LHCN-M2 (cell line): ENCODE measurements around the gene CFAP99. TPM values are rescaled to one million over a fixed set of nuclear protein-coding genes. Genes with fewer than 3 reads are reported as not detected.
"Not testable (repeated sequence)": the region's sequence is repeated elsewhere in the genome, so short reads cannot be mapped to it uniquely, and the experiment has no call there.

Source experiments
- DNase-seq: peaks from one replicate; pipeline ENCODE4 v3.0.0-alpha.2; 2012; ENCODE audit warnings: low read depth
- total RNA-seq: library from RNA; depleted of rRNA; stranded (reverse); fragments of >200 nt; gene quantifications from 2 replicates; pipeline ENCODE4 v1.2.3, GENCODE V29; 2014

Gene CFAP99
- total RNA-seq, 1 experiment from 2014 or later: not detected

DNA sequence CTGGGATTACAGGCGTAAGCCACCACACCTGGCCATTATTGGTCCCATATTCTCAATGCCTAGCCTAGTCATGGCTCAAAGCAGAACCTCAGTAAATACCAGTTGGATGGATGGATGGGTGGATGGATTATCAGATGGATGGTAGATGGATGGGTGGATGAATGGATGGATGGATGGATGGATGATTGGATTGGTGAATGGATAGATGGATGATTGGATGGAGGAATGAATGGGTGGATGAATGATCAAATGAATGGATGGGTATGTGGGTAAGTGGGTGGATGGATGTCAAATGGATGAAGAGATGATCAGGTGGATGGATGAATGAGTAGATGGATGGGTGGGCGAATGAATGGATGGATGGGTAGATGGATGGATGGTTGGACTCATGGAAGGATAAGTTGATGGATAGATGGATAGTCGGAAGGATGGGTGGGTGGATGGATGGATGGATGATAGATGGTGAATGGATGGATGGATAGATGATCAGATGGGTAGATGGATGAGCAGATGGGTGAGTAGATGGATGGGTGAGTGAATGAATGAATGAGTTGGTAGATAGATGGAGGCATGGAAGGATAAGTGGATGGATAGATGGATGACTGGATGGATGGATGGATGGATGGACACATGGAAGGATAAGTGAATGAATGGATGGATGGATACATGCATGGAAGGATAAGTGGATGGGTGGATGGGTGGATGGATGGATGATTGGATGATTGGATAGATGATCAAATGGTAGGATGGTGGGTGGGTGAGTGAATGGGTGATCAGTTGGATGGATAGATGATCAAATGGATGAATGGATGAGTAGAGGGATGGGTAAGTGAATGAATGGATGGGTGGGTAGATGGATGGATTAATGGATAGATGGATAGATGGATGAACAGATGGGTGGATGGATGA is 28.2 kb downstream of the CFAP99 start:
- DNase-seq: no peak

GRCh38 chr4:2448589-2448988 is 29.8 kb downstream of the CFAP99 start:
- no peak for DNase-seq

- no peak for DNase-seq
These were observed 30.3 kb downstream of the CFAP99 start for GRCh38 chr4:2449051-2449450.

- no peak for DNase-seq
These were observed 31.0 kb downstream of the CFAP99 start for GRCh38 chr4:2449511-2450392.

DNA sequence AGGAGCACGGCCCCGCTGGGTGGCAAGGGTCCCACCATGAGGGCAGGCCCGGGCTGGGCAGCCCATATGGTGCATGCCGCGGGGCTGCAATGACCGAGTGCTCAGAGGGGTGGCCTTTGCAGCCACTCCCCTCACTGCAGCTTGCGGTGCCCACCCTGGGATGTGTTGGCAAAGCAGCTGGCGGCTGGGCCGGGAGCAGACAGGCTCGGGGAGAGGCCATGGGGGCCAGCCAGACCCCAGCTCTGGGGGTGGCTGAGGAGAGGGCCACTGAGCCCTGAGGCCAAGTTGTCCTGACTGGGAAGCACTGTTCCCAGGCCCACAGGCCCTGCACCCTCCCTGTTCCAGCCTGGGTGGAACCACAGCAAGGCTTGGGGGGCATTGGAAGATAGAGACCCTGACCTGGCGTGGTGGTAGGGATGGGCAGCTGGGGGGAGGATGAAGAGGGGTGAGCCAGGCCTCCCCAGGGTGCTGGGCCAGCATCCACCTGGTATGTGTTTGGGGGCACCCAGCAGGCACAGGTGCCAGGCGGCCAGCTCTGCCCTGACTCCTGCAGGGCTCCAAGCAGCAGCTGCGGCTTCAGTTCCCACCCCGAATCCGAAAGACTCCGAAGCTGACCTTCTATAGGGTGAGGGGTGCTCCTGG is 31.8 kb downstream of the CFAP99 start:
- DNase-seq: no peak

DNA sequence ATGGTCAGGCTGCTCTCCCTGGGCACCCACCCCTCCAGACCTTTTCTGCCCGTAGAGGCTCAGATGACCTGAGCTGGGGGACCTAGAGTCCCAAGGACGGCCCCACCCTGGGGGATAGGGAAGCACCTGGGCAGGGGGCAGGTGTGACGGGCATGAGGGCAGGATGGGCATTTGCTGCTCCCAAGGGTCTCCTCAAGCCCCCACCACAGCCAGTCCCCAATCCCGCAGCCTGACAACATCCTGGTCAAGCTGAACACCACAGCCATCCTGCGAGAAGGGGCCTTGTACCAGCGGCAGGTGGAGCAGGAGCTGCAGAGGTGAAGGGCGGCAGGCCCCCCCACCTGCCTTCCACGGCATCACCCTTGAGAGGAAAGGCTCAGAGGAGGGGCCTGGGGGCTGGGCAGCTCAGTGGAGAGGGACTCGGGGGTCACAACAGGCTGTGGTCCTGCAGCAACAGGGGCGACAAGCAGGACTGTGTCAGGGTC is 32.3 kb downstream of the CFAP99 start:
- DNase-seq: no peak

DNA sequence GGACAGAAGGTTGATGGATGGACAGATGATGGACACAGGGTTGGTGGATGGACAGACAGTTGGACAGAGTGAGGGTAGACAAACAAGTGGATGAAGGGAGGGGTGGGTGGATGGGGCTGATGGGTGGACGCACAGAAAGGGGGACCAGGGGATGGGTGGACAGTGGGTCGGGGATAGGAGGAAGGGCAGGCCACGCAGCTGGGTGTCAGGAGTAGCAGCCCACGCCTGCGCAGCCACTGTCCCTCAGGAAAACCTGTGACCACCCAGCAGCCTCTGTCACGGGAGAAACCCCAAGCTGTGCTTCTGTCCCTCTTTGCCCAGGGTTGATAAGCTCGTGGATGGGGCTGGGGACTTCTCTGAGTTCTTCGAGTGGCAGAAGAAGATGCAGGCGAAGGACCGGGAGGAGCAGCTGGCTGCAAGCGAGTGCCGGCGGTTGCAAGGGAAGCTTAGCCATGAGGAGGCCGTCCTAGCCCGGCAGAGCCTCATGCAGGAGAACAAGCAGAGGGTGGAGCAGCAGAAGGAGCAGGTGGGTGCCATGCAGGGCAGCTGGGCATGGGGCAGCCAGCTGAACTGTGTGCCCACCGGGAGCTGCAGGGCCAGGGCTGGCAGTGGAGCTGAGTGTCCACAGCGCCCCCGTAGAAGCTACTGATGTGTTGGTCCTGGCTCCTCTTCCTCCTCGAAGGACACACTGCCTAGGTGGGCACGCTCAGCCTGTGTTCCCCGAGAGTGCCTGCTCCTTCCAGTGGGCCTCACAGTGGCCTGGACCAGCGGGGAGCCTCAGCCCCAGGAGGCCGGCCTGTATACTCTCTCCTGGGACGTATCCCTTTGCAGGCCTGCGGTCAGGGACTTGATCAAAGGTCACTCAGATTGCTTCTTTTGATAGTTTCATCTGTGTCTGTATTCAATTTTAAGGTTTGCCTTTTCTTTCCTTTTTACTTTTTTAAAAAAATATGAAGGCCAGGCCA is 33.3 kb downstream of the CFAP99 start:
- no peak for DNase-seq

GRCh38 chr4:2457481-2458295 is 38.9 kb downstream of the CFAP99 start:
- DNase-seq: no peak

DNA sequence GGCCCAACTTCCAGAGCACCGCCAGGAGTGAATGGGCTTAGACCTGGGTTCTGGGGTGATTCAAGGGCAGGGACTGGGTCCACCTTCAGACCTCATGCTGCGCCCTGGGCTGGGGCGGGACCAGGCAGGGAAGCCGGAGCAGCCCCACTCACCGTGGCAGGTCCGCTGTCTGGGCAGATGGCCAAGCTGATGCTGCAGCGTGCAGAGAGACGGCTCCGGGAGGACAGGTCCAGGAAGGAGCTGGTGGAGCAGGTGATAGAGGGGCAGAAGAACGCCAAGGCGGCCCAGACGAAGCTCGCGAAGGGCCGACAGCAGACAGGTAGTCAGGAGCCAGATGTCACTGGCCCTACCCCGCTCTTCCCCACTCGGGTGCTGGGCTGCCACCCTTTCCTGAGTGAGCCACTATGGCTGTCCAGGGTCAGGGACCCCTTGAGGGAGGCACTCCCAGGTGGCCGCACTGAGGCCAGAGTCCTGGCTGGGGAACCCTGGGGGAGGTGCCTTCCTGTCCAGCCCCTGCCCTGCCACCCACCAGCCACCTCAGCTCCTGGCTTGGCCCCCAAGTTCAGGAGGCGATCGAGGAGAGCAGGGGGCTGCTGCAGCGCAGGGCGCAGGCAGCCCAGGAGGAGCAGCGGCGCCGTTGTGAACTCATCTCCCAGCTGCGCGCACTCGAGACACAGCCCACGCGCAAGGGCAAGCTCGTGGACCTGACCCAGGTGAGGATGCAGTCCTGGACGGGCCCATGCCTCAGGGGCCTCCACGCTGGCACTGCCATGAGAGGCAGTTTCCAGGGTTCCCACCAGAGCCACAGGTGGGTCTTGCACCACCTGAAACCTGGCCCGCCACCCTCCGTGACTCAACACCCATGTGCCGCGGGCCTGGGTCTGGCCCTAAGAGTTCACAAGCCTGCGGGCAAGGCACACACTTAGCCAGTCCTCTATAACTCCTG is 40.1 kb downstream of the CFAP99 start:
- no peak for DNase-seq

GRCh38 chr4:2459589-2460349 is 41.0 kb downstream of the CFAP99 start:
- DNase-seq: no peak

DNA sequence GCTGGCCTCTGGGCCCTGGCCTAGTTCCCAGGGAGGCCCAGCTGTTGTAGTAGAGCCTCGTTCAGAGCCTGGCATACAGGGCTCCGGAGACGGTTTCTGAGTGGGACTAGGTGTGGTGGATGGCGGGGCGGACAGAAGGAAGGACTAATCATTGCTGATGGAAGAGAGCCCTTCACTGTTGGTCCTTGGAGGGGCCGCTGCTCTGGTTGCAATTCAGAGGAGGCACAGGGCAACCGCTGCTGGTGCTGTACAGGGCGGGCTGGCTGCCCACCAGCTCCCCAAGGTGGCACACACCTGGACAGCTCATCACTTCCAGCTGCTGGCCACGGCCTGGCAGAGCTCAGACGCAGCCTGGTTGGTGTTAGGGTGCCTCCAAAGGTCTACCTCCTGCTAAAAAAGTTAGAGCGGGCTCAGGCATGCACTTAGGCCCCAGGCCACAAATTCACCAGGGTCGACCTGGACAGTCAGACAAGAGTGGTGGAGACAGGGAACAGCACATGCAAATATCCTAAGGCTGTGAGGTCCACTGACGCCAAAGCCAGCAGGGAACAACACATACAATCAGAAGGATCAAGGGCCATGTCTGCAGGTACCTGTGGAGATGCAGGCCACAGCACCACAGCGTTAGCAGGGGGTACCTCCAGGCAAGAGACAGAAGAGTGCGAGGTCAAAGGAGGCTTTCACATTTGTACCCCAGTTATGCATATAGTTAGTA is 42.6 kb downstream of the CFAP99 start:
- no peak for DNase-seq

- peak; percentile 57 for DNase-seq
These were observed 43.6 kb downstream of the CFAP99 start for GRCh38 chr4:2462218-2462991.

DNA sequence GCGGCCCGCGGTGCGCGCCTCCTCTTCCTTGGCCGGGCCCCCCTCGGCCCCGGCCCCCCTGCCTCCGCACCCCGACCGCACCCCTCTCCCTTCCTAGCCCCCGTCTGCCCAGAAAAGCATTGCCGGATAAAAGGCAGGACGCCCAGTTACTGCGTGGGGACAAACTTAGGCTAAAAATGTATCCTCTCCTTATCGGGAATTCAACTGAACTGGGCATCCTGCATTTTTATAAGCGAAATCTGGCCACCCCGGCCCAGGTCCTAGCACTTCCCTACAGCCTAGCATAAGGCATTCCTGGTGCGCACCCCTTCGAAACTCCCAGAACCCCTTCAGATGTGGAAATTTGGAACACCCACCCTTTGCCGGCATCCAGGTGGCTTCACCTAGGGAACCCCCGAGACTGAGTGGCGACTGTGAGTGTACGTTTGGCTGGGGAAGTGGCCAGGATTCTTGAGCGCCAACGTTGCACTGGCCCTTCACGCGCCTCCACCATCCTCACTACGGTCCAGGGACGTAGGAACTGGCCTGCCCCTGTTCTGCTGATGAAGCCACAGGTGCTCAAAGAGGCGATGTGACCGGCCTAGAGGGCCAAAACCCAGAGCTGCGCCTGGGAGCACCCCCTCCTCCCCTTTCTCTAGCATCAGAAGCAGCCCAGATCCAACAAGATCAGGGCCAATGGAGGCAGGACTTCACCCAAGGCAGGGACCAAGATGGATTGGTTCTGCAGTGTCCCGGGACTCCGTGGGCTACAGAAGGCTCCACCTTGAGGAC is 44.4 kb downstream of the CFAP99 start:
- no peak for DNase-seq

DNA sequence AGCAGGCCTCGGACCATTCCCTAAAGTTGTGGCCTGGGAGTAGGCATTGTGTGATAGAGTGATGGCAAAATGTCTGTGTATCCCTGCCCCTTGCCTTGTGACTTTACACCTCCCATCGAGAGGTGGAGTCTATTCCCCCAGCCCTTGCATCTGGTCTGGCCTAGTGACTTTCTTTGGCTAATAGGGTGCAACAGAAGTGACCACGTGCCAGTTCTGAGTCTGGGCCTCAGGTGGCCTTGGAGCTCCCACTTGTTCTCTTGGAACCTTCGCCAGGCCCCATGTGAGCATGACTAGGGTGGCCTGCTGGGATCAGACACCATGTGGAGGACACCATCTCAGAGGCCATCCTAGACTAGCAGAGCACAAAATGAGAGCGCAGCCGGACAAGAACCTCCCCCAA is 46.3 kb downstream of the CFAP99 start:
- DNase-seq: no peak

GRCh38 chr4:2465544-2465943 is 46.8 kb downstream of the CFAP99 start:
- DNase-seq: not testable (repeated sequence)
